Measurements from ENCODE around the gene OXSR1. TPM values are rescaled to one million over a fixed set of nuclear protein-coding genes. Genes with fewer than 3 reads are reported as not detected.

Gene OXSR1
- total and polyA plus RNA-seq, 2 experiments from 2014 or later: 16.0 to 41.1 TPM

DNA sequence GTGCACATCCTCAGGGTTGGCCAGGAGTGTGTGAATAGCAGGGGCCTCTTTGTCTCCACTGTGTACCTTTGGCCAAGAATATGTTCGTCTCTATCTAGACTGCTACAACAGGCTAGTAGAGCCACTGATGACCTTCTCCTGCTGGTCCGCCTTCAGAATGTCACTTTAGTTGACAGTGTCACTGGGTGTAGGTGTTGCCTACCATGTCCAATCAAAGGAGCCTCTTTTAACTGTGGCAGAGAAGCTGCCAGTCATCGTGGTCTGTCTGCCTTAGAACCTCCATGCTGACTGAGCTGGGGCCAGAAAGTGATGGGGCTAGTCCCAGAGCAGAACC, 40.1 kb downstream of the OXSR1 start:
- no peak for TF ChIP-seq JUNB (IDR thresholded peaks at IDR 0.05; ENCODE audit: unreplicated experiment)
- TF ChIP-seq CREB1 (CRISPR knock-in tag; IDR thresholded peaks at IDR 0.05; ENCODE audit: low read depth): no peak
- TF ChIP-seq, protein P1, sequence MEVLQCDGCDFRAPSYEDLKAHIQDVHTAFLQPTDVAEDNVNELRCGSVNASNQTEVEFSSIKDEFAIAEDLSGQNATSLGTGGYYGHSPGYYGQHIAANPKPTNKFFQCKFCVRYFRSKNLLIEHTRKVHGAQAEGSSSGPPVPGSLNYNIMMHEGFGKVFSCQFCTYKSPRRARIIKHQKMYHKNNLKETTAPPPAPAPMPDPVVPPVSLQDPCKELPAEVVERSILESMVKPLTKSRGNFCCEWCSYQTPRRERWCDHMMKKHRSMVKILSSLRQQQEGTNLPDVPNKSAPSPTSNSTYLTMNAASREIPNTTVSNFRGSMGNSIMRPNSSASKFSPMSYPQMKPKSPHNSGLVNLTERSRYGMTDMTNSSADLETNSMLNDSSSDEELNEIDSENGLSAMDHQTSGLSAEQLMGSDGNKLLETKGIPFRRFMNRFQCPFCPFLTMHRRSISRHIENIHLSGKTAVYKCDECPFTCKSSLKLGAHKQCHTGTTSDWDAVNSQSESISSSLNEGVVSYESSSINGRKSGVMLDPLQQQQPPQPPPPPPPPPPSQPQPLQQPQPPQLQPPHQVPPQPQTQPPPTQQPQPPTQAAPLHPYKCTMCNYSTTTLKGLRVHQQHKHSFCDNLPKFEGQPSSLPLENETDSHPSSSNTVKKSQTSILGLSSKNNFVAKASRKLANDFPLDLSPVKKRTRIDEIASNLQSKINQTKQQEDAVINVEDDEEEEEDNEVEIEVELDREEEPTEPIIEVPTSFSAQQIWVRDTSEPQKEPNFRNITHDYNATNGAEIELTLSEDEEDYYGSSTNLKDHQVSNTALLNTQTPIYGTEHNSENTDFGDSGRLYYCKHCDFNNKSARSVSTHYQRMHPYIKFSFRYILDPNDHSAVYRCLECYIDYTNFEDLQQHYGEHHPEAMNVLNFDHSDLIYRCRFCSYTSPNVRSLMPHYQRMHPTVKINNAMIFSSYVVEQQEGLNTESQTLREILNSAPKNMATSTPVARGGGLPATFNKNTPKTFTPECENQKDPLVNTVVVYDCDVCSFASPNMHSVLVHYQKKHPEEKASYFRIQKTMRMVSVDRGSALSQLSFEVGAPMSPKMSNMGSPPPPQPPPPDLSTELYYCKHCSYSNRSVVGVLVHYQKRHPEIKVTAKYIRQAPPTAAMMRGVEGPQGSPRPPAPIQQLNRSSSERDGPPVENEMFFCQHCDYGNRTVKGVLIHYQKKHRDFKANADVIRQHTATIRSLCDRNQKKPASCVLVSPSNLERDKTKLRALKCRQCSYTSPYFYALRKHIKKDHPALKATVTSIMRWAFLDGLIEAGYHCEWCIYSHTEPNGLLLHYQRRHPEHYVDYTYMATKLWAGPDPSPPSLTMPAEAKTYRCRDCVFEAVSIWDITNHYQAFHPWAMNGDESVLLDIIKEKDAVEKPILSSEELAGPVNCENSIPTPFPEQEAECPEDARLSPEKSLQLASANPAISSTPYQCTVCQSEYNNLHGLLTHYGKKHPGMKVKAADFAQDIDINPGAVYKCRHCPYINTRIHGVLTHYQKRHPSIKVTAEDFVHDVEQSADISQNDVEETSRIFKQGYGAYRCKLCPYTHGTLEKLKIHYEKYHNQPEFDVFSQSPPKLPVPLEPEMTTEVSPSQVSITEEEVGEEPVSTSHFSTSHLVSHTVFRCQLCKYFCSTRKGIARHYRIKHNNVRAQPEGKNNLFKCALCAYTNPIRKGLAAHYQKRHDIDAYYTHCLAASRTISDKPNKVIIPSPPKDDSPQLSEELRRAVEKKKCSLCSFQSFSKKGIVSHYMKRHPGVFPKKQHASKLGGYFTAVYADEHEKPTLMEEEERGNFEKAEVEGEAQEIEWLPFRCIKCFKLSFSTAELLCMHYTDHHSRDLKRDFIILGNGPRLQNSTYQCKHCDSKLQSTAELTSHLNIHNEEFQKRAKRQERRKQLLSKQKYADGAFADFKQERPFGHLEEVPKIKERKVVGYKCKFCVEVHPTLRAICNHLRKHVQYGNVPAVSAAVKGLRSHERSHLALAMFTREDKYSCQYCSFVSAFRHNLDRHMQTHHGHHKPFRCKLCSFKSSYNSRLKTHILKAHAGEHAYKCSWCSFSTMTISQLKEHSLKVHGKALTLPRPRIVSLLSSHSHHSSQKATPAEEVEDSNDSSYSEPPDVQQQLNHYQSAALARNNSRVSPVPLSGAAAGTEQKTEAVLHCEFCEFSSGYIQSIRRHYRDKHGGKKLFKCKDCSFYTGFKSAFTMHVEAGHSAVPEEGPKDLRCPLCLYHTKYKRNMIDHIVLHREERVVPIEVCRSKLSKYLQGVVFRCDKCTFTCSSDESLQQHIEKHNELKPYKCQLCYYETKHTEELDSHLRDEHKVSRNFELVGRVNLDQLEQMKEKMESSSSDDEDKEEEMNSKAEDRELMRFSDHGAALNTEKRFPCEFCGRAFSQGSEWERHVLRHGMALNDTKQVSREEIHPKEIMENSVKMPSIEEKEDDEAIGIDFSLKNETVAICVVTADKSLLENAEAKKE (CRISPR knock-in tag; IDR thresholded peaks at IDR 0.05): no peak
- no peak for TF ChIP-seq STAT1 (IDR thresholded peaks at IDR 0.05; ENCODE audit: unreplicated experiment)
- TF ChIP-seq ZNF331 (CRISPR knock-in tag; IDR thresholded peaks at IDR 0.05; ENCODE audit: low read depth): no peak
- TF ChIP-seq, protein P2, sequence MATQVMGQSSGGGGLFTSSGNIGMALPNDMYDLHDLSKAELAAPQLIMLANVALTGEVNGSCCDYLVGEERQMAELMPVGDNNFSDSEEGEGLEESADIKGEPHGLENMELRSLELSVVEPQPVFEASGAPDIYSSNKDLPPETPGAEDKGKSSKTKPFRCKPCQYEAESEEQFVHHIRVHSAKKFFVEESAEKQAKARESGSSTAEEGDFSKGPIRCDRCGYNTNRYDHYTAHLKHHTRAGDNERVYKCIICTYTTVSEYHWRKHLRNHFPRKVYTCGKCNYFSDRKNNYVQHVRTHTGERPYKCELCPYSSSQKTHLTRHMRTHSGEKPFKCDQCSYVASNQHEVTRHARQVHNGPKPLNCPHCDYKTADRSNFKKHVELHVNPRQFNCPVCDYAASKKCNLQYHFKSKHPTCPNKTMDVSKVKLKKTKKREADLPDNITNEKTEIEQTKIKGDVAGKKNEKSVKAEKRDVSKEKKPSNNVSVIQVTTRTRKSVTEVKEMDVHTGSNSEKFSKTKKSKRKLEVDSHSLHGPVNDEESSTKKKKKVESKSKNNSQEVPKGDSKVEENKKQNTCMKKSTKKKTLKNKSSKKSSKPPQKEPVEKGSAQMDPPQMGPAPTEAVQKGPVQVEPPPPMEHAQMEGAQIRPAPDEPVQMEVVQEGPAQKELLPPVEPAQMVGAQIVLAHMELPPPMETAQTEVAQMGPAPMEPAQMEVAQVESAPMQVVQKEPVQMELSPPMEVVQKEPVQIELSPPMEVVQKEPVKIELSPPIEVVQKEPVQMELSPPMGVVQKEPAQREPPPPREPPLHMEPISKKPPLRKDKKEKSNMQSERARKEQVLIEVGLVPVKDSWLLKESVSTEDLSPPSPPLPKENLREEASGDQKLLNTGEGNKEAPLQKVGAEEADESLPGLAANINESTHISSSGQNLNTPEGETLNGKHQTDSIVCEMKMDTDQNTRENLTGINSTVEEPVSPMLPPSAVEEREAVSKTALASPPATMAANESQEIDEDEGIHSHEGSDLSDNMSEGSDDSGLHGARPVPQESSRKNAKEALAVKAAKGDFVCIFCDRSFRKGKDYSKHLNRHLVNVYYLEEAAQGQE (IDR thresholded peaks at IDR 0.05; ENCODE audit: unreplicated experiment): no peak
- no peak for TF ChIP-seq EZH2 (IDR thresholded peaks at IDR 0.05; ENCODE audit: low read depth, unreplicated experiment)
- Histone ChIP-seq H3K79me2 (replicated peaks; ENCODE audit: insufficient read depth) (peaks cover 37% of the 10 kb centered on the region), H3K27me3 (ENCODE audit: insufficient read depth) (no peaks in the 10 kb centered on the region), H3K27ac (ENCODE audit: low read depth) (no peak overlapping the region), H3K4me1 (ENCODE audit: insufficient read depth) (peaks cover 5% of the 10 kb centered on the region), H3F3A (replicated peaks; ENCODE audit: low read depth) (no peaks in the 10 kb centered on the region), H3K4me2 (no peak overlapping the region), H3K9me2 (ENCODE audit: insufficient read depth) (no peaks in the 10 kb centered on the region), H4K20me1 (replicated peaks; ENCODE audit: insufficient read depth) (peaks cover 10% of the 10 kb centered on the region), H2AFZ (no peak overlapping the region), H3K4me3 (no peak overlapping the region), H3K36me3 (ENCODE audit: insufficient read depth) (0 out of 2 replicates have a peak, but pooled peaks cover 3% of the 10 kb centered on the region)
- H3K4me1 Mint-ChIP-seq: peaks cover 5% of the 10 kb centered on the region
- ATAC-seq (no peak), DNase-seq (ENCODE audit: low spot score) (no peak)
- H3K36me3 Mint-ChIP-seq (ENCODE audit: low read depth): peaks cover 6% of the 10 kb centered on the region; the same call in 1 of the 3 replicates
- 0 out of 2 replicates have a peak overlapping the region, but pooled peaks have one; percentile 31 for H3K27ac Mint-ChIP-seq
- H3K27me3 Mint-ChIP-seq (ENCODE audit: insufficient read depth, low read depth, poor library complexity): peaks cover 3% of the 10 kb centered on the region
- no peak overlapping the region for H3K4me3 Mint-ChIP-seq
- H3K9me3 Mint-ChIP-seq: no peaks in the 10 kb centered on the region
